Activated CD4-positive, alpha-beta T cell treated with anti-CD3 and anti-CD28 coated beads, Interleukin-2, amount 10 ng/mL, durations not matched to agents 24 days and 14 days (primary cell): Measurements from ENCODE around the gene HID1. TPM values are rescaled to one million over a fixed set of nuclear protein-coding genes. Genes with fewer than 3 reads are reported as not detected.
"Not testable (repeated sequence)": the region's sequence is repeated elsewhere in the genome, so short reads cannot be mapped to it uniquely, and the experiment has no call there.

Experiments used
- DNase-seq: peaks from one replicate; pipeline ENCODE4 v3.0.0; 2022
- H3K27ac Mint-ChIP-seq: one replicate; pipeline ENCODE4 v1.8.0; 2022; ENCODE audit warnings: mild to moderate bottlenecking, mixed read lengths
- H3K27me3 Mint-ChIP-seq: one replicate; pipeline ENCODE4 v1.8.0; 2022; ENCODE audit warnings: mixed read lengths
- H3K36me3 Mint-ChIP-seq: one replicate; pipeline ENCODE4 v1.8.0; 2022; ENCODE audit warnings: low read depth, mild to moderate bottlenecking, mixed read lengths
- H3K4me1 Mint-ChIP-seq: one replicate; pipeline ENCODE4 v1.8.0; 2021; ENCODE audit warnings: mixed read lengths
- H3K4me3 Mint-ChIP-seq: one replicate; pipeline ENCODE4 v1.8.0; 2022; ENCODE audit warnings: mild to moderate bottlenecking, moderate library complexity, mixed read lengths
- H3K9me3 Mint-ChIP-seq: one replicate; pipeline ENCODE4 v1.8.0; 2021; ENCODE audit warnings: mixed read lengths
- intact Hi-C: fragments of 100-400 bp; cut with micrococcal nuclease; formaldehyde crosslinking; loops from one replicate; pipeline ENCODE4 v1.15.1; 2023
- total RNA-seq: library from RNA; stranded (reverse); gene quantifications from 2 replicates; pipeline ENCODE4 v1.2.3, GENCODE V29; 2022

The HID1 gene
- total RNA-seq, 1 donor from 2014 or later = not detected

DNA sequence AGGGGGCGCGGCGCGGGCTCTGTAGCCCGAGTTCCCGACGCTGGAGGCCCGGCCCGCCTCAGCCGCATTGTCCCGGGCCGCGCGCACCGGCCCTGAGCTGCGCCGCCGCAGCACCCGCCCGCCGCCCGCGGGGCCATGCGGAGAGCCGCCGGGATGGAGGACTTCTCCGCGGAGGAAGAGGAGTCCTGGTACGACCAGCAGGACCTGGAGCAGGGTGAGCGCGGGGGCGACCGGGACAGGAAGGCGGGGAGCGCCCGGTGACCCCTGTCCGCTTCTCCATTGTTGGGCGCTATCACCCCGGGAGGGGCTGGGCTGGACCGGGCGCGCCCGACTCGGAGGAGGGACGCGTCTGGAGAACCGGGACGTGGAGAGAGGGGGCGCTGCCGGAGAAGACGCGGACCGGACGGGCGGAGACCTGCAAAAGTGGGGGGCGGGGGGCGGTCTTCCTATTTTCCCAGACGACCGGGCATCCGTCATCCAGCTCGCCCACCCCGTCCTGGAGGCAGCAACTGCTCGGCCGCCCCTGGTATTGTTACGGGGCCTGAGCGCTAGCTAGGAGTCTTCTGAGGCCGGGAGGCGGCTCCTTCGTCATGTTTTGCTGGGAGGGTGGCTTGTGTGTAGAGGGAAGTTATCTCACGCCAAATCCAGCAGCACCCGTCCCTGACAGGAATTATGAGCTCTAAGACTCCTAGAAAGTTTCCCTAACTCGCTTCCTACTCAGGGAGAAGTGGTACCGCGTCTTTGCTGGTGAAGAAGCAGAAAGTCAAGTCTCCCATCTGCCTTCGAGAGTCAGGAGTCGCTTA, 15.6 kb upstream of the HID1 start:
- intact Hi-C loops = loop anchor here (1.0 to 2.0 kb wide), 2 partner anchors 24 to 45 kb away; partner anchors contain the start of gene MRPL58
- Mint-ChIP-seq H3K4me3 (peak overlapping the region; percentile 77), H3K27me3 (peaks cover 53% of the 10 kb centered on the region), H3K36me3 (no peaks in the 10 kb centered on the region), H3K4me1 (peaks cover 12% of the 10 kb centered on the region), H3K27ac (no peak overlapping the region), H3K9me3 (no peaks in the 10 kb centered on the region)
- DNase-seq = peak; percentile 77

- DNase-seq = peak; percentile 99
- peak within 1 kb of the TSS; percentile 87 for H3K4me3 Mint-ChIP-seq
- H3K27me3 Mint-ChIP-seq = peaks cover 47% of the 10 kb centered on the region
- intact Hi-C loops = loop anchor here (2.0 kb wide), 1 partner anchor 45 kb away; no protein-coding TSS in a partner anchor
- no peaks in the 10 kb centered on the region for H3K36me3 Mint-ChIP-seq
- no peak within 1 kb of the TSS for H3K27ac Mint-ChIP-seq
- H3K9me3 Mint-ChIP-seq = no peaks in the 10 kb centered on the region
- peaks cover 12% of the 10 kb centered on the region for H3K4me1 Mint-ChIP-seq
Observed at GRCh38 chr17:74987418-74987908, 14.9 kb upstream of the HID1 start, which contains the start of gene CDR2L. TSS of gene CDR2L (plus strand) at chr17:74987632. CDS start at chr17:74988044, 412 bp downstream.

GRCh38 chr17:74986206-74986576, 13.6 kb upstream of the HID1 start:
- peaks cover 19% of the 10 kb centered on the region for H3K4me1 Mint-ChIP-seq
- H3K9me3 Mint-ChIP-seq = no peaks in the 10 kb centered on the region
- DNase-seq = no peak
- no peak overlapping the region for H3K27ac Mint-ChIP-seq
- H3K4me3 Mint-ChIP-seq = no peak overlapping the region
- no peaks in the 10 kb centered on the region for H3K36me3 Mint-ChIP-seq
- H3K27me3 Mint-ChIP-seq = peaks cover 43% of the 10 kb centered on the region
- intact Hi-C loops = loop anchor here (2.0 kb wide), 1 partner anchor 47 kb away; no protein-coding TSS in a partner anchor

- H3K27me3 Mint-ChIP-seq = peaks cover 43% of the 10 kb centered on the region
- H3K9me3 Mint-ChIP-seq, H3K27ac Mint-ChIP-seq, H3K36me3 Mint-ChIP-seq, intact Hi-C loops, DNase-seq: not testable (repeated sequence)
- peak overlapping the region; percentile 90 for H3K4me3 Mint-ChIP-seq
- H3K4me1 Mint-ChIP-seq = peaks cover 18% of the 10 kb centered on the region
Observed at GRCh38 chr17:74982663-74983313, 10.2 kb upstream of the HID1 start.

DNA sequence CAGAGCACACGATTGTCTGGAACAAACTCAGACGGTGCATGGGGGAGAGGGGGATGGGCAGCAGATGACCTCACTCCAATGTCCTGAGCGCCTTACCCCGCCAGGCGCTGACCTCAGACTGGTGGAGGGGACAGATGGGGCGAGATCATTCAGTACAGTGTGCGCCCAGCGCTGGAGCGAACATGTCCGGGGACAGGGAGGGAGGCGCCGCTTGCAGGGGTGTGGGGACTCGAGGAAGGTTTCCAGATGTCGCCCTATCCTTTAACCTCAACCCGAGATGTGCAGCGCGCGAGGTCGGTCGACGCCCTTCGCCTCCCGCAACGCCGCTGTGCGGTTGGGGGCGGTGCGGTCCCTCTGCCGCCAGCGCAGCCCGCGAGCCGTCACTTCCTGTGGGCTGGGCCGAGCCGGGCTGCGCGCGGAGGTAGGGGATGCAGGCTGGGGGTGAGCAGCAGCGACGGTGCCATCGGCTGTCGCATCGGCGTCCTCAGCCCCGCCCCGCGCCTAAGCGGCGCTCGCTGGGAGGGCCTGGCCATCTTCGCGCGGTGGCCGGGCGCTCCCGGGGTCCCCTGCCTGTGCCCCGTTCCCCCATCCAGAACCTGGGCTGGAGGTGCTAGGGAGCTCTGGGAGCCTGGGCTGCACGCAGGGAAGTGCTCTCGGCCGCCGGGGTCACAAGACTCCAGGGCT, 9.6 kb upstream of the HID1 start:
- Mint-ChIP-seq H3K4me1 (peaks cover 16% of the 10 kb centered on the region), H3K27me3 (peaks cover 41% of the 10 kb centered on the region), H3K27ac (peak overlapping the region; percentile 64), H3K4me3 (peak overlapping the region; percentile 90), H3K9me3 (no peaks in the 10 kb centered on the region), H3K36me3 (no peaks in the 10 kb centered on the region)
- intact Hi-C loops = no loop called here
- peak; percentile 95 for DNase-seq

DNA sequence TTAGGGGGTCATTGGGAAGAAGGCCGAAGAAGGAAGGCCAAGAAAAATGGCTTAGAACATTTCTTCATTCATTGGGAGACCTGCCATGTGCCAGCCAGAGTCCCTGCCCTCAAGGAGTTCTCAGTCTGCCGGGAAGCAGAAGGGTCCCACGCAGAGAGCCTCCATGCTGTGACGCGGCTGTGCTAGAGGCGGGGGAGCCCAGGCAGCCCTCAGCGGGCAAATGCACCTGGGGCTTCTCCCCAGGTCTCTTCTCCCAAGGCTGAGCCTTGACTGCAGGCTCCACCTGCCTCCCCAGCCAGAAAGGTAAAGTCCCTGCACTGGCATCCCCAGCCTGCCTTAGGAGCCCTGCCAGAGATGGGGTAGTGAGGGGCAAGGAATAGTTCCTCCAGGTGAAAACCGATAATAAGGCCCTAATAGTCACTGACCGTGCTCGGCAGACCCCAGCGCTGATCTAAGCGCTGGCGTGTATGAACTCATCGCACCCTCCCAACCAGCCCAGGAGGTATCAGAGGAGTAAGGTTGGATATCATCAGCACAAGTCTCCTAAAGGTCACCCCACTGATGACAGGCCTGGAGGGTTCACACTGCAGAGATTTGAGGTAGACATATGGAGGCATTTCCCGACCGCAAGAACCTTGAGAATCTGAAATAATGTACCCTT, 8.9 kb upstream of the HID1 start:
- H3K4me1 Mint-ChIP-seq = peaks cover 10% of the 10 kb centered on the region
- no peaks in the 10 kb centered on the region for H3K36me3 Mint-ChIP-seq
- intact Hi-C loops = no loop called here
- H3K9me3 Mint-ChIP-seq = no peaks in the 10 kb centered on the region
- H3K27ac Mint-ChIP-seq = peak overlapping the region; percentile 64
- no peak for DNase-seq
- H3K4me3 Mint-ChIP-seq = peak overlapping the region; percentile 90
- H3K27me3 Mint-ChIP-seq = peaks cover 39% of the 10 kb centered on the region

GRCh38 chr17:74979408-74980146, 7.0 kb upstream of the HID1 start:
- no peak overlapping the region for H3K27ac Mint-ChIP-seq
- H3K4me1 Mint-ChIP-seq = peaks cover 10% of the 10 kb centered on the region
- no peak overlapping the region for H3K4me3 Mint-ChIP-seq
- DNase-seq = no peak
- H3K27me3 Mint-ChIP-seq = peaks cover 36% of the 10 kb centered on the region
- intact Hi-C loops = no loop called here
- H3K36me3 Mint-ChIP-seq = no peaks in the 10 kb centered on the region
- no peaks in the 10 kb centered on the region for H3K9me3 Mint-ChIP-seq

- H3K9me3 Mint-ChIP-seq = no peaks in the 10 kb centered on the region
- no peak overlapping the region for H3K27ac Mint-ChIP-seq
- no peak overlapping the region for H3K4me3 Mint-ChIP-seq
- H3K36me3 Mint-ChIP-seq = no peaks in the 10 kb centered on the region
- no peak for DNase-seq
- intact Hi-C loops = no loop called here
- peaks cover 10% of the 10 kb centered on the region for H3K4me1 Mint-ChIP-seq
- peaks cover 42% of the 10 kb centered on the region for H3K27me3 Mint-ChIP-seq
Observed at GRCh38 chr17:74978240-74978639, 5.7 kb upstream of the HID1 start.

GRCh38 chr17:74977802-74978201, 5.2 kb upstream of the HID1 start:
- H3K4me3 Mint-ChIP-seq = no peak overlapping the region
- peaks cover 14% of the 10 kb centered on the region for H3K4me1 Mint-ChIP-seq
- intact Hi-C loops = no loop called here
- H3K9me3 Mint-ChIP-seq = no peaks in the 10 kb centered on the region
- no peak overlapping the region for H3K27ac Mint-ChIP-seq
- H3K27me3 Mint-ChIP-seq = peaks cover 46% of the 10 kb centered on the region
- no peaks in the 10 kb centered on the region for H3K36me3 Mint-ChIP-seq
- no peak for DNase-seq

- no peak overlapping the region for H3K27ac Mint-ChIP-seq
- H3K4me3 Mint-ChIP-seq = no peak overlapping the region
- H3K27me3 Mint-ChIP-seq = peaks cover 55% of the 10 kb centered on the region
- no peak for DNase-seq
- intact Hi-C loops = no loop called here
- no peaks in the 10 kb centered on the region for H3K36me3 Mint-ChIP-seq
- H3K9me3 Mint-ChIP-seq = no peaks in the 10 kb centered on the region
- H3K4me1 Mint-ChIP-seq = peaks cover 5% of the 10 kb centered on the region
Observed at GRCh38 chr17:74975943-74976342, 3.4 kb upstream of the HID1 start.

DNA sequence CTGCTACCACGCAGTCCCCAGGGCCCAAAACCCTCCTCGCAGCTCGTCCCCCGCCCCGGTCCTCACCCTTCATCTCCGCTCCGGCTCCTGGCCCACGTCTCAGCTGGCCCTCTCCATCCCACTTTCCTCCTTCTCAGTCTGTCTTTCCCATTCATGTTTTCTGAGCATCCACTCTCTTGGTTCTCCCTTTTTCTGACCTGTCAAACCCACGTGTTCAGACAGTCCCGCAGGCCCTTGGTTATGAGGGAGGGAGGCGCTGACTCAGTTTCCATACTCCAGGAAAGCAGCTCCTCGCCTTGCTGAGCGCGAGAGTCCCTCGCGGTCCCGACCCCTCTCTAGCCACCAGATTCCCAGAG, 392 bp upstream of the HID1 start:
- Mint-ChIP-seq H3K27ac (peak overlapping the region; percentile 19), H3K4me3 (peak overlapping the region; percentile 84), H3K27me3 (peaks cover 46% of the 10 kb centered on the region), H3K36me3 (no peaks in the 10 kb centered on the region), H3K9me3 (no peaks in the 10 kb centered on the region), H3K4me1 (peaks cover 5% of the 10 kb centered on the region)
- intact Hi-C loops = no loop called here
- DNase-seq = no peak

GRCh38 chr17:74971842-74972106, 785 bp downstream of the HID1 start:
- no peaks in the 10 kb centered on the region for H3K9me3 Mint-ChIP-seq
- no peaks in the 10 kb centered on the region for H3K36me3 Mint-ChIP-seq
- peaks cover 5% of the 10 kb centered on the region for H3K4me1 Mint-ChIP-seq
- intact Hi-C loops = no loop called here
- H3K27me3 Mint-ChIP-seq = peaks cover 43% of the 10 kb centered on the region
- DNase-seq = no peak
- H3K4me3 Mint-ChIP-seq = peak overlapping the region; percentile 67
- H3K27ac Mint-ChIP-seq = no peak overlapping the region
